ENCODE measurements around the gene SLCO2A1.
A peak's percentile ranks its signal among the peaks of the same experiment; 100 is the strongest.

Gene SLCO2A1

DNA sequence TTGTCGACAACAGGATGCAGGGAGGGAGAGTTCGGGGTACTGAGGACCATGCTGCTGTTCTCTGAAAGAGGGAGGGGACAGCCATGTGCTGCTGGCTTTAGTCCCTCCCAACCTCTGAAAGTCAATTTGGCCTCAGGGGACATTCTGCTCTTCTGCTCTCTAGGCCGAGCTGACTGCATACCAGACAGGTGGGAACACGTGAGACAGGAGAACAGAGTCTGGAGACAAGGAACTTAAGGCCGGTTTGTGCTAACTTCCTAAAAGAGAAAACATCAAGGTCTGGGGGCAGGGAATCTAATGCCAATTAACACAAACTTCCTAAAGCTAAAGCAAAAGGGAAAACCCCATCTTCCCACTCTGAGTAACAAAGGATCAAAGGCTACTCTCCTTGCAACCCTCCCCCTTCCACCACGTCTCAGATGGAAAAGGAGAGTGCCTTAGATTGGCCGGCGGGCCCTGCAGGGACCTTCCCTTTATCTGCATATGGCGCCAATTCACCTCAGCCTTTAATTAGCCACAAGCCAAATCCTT, 41.0 kb downstream of the SLCO2A1 start:
- Histone ChIP-seq H3K9me3 (ENCODE audit: insufficient read depth, low read depth, low read length) (no peaks in the 10 kb centered on the region), H3K36me3 (ENCODE audit: insufficient read depth, low read length) (no peaks in the 10 kb centered on the region), H3K9ac (ENCODE audit: low read depth, low read length) (peak overlapping the region; percentile 35; the same call in 1 of the 2 replicates), H3K4me1 (ENCODE audit: insufficient read depth, low read length) (peaks cover 40% of the 10 kb centered on the region), H3K27ac (ENCODE audit: low read depth, low read length) (peak overlapping the region; percentile 61; the same call in 1 of the 2 replicates), H3K4me3 (ENCODE audit: low read length) (no peak overlapping the region), H3K27me3 (ENCODE audit: insufficient read depth, low read length) (no peaks in the 10 kb centered on the region)
- 10% methylated on average over 9 of the region's 9 CpGs for WGBS

DNA sequence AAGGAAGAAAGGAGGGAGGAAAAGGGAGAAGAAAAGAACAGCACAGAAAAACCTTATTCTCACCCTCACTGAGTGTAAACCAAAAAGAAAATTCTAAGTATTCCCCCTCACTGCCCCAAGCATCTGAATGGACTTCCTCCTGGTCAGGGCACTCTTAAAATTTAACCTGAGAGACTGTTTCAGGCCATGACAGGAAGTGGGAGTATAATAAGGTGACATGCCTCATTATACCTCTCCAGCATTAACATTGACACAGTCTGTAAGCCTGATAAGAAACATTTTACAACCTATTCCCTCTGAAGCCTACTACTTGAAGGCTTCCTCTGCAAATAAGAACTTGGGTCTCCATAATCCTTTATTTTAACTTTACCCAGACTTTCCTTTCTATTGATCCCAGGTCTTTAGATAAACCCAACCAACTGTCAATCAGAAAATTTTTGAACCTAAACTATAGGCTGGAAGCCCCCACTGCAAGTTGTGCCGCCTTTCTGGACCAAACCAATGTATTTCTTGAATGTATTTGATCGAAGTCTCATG, 41.7 kb downstream of the SLCO2A1 start:
- H3K36me3 ChIP-seq (ENCODE audit: insufficient read depth, low read length): no peaks in the 10 kb centered on the region
- peaks cover 40% of the 10 kb centered on the region for H3K4me1 ChIP-seq (ENCODE audit: insufficient read depth, low read length)
- no peak overlapping the region for H3K4me3 ChIP-seq (ENCODE audit: low read length)
- no peaks in the 10 kb centered on the region for H3K9me3 ChIP-seq (ENCODE audit: insufficient read depth, low read depth, low read length)
- H3K9ac ChIP-seq (ENCODE audit: low read depth, low read length): no peak overlapping the region
- WGBS: 88% methylated on average over 2 of the region's 2 CpGs
- no peaks in the 10 kb centered on the region for H3K27me3 ChIP-seq (ENCODE audit: insufficient read depth, low read length)
- no peak overlapping the region; the same call in 1 of the 2 replicates for H3K27ac ChIP-seq (ENCODE audit: low read depth, low read length)

DNA sequence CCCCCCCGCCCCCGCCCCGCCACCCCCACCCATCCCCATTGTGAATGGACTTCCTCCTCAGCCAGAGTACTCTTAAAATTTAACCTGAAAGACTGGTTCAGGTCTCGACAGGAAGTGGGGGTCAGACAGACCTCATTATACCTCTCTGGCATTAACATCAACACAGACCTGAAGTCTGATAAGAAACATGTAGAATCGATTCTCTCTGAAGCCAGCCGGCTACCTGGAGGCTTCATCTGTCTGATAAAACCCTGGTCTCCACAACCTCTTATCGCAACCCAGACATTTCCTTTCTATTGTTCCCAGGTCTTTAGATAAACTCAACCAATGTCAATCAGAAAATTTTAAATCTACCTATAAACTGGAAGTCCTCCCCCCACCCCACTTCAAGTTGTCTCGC, 42.6 kb downstream of the SLCO2A1 start:
- H3K36me3 ChIP-seq (ENCODE audit: insufficient read depth, low read length): no peaks in the 10 kb centered on the region
- no peaks in the 10 kb centered on the region for H3K9me3 ChIP-seq (ENCODE audit: insufficient read depth, low read depth, low read length)
- H3K27ac ChIP-seq (ENCODE audit: low read depth, low read length): no peak overlapping the region
- H3K4me3 ChIP-seq (ENCODE audit: low read length): no peak overlapping the region
- peaks cover 40% of the 10 kb centered on the region for H3K4me1 ChIP-seq (ENCODE audit: insufficient read depth, low read length)
- 90% methylated on average over 5 of the region's 8 CpGs for WGBS
- H3K27me3 ChIP-seq (ENCODE audit: insufficient read depth, low read length): no peaks in the 10 kb centered on the region
- H3K9ac ChIP-seq (ENCODE audit: low read depth, low read length): no peak overlapping the region

DNA sequence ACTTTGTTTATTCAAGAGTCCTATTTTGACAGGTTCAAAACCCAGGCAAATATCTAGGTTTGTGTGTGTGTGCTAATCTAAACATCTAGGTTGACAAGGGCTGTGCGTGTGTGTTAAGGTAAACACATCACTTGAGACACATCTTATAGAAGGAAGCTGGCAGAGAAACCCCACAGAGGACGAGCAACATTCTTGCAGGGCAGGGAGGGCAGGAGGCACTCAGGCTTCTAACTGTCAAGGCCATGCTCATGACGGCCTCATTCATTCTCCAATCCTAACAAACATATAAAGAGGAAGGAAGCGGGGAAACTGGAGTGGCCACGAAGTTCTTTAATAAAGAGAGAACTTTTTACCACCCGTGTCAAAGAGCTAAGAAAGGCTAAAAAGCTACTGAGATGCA, 43.4 kb downstream of the SLCO2A1 start:
- WGBS: 80% methylated on average over 6 of the region's 6 CpGs
- H3K4me3 ChIP-seq (ENCODE audit: low read length): no peak overlapping the region

DNA sequence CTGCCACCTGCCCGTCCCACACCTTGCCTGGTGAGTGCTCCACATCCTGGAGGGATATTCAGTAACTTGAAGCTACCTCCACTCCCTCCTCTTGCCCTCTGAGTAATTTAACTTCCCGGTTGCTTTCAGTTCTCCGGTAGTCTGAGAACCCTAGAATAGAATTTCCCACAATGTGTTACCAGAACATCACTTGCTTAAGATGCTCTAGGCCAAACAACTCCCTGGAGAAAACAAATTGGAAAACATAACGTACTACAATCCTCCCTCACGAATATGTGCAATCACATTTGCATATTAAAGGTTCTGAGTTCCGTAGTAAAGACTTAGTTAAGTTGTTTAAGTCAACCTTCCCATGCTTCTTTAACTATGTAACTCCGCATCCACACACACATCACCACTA, 44.8 kb downstream of the SLCO2A1 start:
- H3K9me3 ChIP-seq (ENCODE audit: insufficient read depth, low read depth, low read length): no peaks in the 10 kb centered on the region
- WGBS: 73% methylated on average over 7 of the region's 7 CpGs
- no peak overlapping the region for H3K27ac ChIP-seq (ENCODE audit: low read depth, low read length)
- no peaks in the 10 kb centered on the region for H3K36me3 ChIP-seq (ENCODE audit: insufficient read depth, low read length)
- H3K9ac ChIP-seq (ENCODE audit: low read depth, low read length): no peak overlapping the region
- peaks cover 40% of the 10 kb centered on the region for H3K4me1 ChIP-seq (ENCODE audit: insufficient read depth, low read length)
- no peak overlapping the region for H3K4me3 ChIP-seq (ENCODE audit: low read length)
- H3K27me3 ChIP-seq (ENCODE audit: insufficient read depth, low read length): no peaks in the 10 kb centered on the region

More for the DNA sequence above, 43.4 kb downstream of the SLCO2A1 start:
- no peaks in the 10 kb centered on the region for H3K27me3 ChIP-seq (ENCODE audit: insufficient read depth, low read length)
- no peak overlapping the region for H3K27ac ChIP-seq (ENCODE audit: low read depth, low read length)
- H3K4me1 ChIP-seq (ENCODE audit: insufficient read depth, low read length): peaks cover 40% of the 10 kb centered on the region
- no peaks in the 10 kb centered on the region for H3K9me3 ChIP-seq (ENCODE audit: insufficient read depth, low read depth, low read length)
- no peak overlapping the region for H3K9ac ChIP-seq (ENCODE audit: low read depth, low read length)
- no peaks in the 10 kb centered on the region for H3K36me3 ChIP-seq (ENCODE audit: insufficient read depth, low read length)

DNA sequence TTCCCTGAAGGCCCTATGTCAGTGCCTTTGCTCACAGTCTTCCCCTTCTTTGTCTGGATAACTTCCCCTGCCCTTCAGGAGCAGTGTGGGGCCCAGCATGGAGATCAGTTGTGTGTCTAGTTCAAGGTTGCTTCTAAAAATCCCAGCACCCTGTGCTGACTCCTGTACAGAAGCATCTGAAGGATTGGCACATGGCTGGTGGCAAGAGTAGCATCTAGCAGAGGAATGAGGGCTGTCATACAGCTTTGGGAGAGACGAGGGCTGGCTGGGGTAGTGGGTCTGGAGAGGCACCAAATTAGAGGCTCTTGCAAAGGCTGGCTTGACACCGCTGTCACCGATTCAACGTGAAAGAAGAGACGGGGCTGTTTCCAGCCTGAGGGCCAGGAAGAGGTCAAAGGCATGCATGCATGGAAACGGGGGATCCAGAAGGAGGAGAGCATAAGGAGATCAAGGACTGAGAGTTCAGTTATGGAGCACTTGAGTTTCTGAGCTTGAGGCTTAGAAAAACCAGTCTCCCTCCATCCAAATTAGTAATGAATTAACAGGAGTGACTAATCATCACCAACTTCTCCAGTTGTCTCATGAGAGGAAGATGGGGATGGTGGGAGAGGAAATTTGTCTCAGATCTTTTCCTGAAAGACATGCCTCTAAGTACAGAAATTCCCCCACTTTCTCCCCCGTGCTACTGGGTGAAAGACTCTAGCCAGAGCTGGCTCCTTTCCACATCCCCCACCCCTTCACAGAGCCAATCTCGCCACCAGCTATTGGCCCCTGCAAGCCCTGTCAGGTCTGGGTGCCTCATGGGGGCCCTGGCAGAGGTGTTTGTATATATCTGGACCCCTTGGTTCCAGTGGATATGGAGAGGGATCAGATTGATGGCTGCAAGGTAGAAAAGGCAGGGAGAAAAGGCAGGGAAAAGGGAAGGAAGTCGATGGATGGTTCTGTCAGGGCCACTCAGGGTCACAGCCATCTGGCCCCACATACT, 45.9 kb downstream of the SLCO2A1 start:
- no peaks in the 10 kb centered on the region for H3K36me3 ChIP-seq (ENCODE audit: insufficient read depth, low read length)
- peaks cover 30% of the 10 kb centered on the region for H3K4me1 ChIP-seq (ENCODE audit: insufficient read depth, low read length)
- H3K27me3 ChIP-seq (ENCODE audit: insufficient read depth, low read length): no peaks in the 10 kb centered on the region
- no peak overlapping the region for H3K27ac ChIP-seq (ENCODE audit: low read depth, low read length)
- H3K9ac ChIP-seq (ENCODE audit: low read depth, low read length): no peak overlapping the region
- 91% methylated on average over 9 of the region's 9 CpGs for WGBS
- H3K9me3 ChIP-seq (ENCODE audit: insufficient read depth, low read depth, low read length): no peaks in the 10 kb centered on the region
- H3K4me3 ChIP-seq (ENCODE audit: low read length): no peak overlapping the region

DNA sequence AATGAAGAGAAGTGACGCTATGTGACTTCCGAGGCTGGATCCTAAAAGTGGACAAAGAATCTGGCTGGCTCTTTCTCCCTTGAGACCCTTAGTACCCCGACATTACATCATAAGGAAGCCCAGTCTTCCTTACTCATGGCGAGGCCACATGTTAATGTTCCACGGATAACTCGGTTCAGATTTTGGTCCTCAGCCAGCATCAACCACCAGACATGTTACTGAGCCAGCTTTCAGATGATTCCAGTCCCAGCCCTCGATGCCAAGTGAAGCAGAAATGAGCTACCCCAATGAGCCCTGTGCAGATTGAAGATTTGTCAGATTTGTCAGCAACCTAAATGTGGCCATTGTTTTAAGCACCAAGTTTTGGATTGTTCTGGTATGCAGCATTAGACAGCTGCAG, 46.6 kb downstream of the SLCO2A1 start:
- Histone ChIP-seq H3K9ac (ENCODE audit: low read depth, low read length) (no peak overlapping the region), H3K4me3 (ENCODE audit: low read length) (no peak overlapping the region), H3K9me3 (ENCODE audit: insufficient read depth, low read depth, low read length) (no peaks in the 10 kb centered on the region), H3K27me3 (ENCODE audit: insufficient read depth, low read length) (no peaks in the 10 kb centered on the region), H3K27ac (ENCODE audit: low read depth, low read length) (no peak overlapping the region), H3K4me1 (ENCODE audit: insufficient read depth, low read length) (peaks cover 23% of the 10 kb centered on the region), H3K36me3 (ENCODE audit: insufficient read depth, low read length) (no peaks in the 10 kb centered on the region)
- WGBS: 87% methylated on average over 7 of the region's 7 CpGs

DNA sequence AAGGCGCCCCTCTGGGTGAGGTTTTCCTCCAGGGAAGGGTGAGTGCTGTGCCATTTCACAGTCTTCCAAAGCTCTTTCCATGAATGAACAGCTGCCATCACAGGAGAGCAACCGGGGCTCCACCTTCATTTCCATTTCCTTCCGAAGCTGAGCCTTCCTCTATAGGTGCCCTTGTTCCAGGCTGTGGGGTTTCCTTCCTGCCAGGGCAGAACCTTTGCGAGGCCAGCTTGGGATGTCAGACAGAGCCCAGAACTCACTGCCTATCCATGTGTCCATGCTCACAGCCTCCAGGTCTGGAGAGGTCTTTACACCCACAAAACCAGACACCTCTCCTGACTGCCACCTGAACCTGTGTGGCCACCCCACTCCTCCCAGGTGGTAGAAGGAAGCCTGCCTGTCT, 49.2 kb downstream of the SLCO2A1 start:
- peaks cover 5% of the 10 kb centered on the region; the same call in 1 of the 2 replicates for H3K4me1 ChIP-seq (ENCODE audit: insufficient read depth, low read length)
- no peak overlapping the region for H3K27ac ChIP-seq (ENCODE audit: low read depth, low read length)
- WGBS: 91% methylated on average over 4 of the region's 4 CpGs
- H3K9ac ChIP-seq (ENCODE audit: low read depth, low read length): no peak overlapping the region
- H3K9me3 ChIP-seq (ENCODE audit: insufficient read depth, low read depth, low read length): no peaks in the 10 kb centered on the region
- H3K4me3 ChIP-seq (ENCODE audit: low read length): no peak overlapping the region
- no peaks in the 10 kb centered on the region for H3K27me3 ChIP-seq (ENCODE audit: insufficient read depth, low read length)
- no peaks in the 10 kb centered on the region for H3K36me3 ChIP-seq (ENCODE audit: insufficient read depth, low read length)

DNA sequence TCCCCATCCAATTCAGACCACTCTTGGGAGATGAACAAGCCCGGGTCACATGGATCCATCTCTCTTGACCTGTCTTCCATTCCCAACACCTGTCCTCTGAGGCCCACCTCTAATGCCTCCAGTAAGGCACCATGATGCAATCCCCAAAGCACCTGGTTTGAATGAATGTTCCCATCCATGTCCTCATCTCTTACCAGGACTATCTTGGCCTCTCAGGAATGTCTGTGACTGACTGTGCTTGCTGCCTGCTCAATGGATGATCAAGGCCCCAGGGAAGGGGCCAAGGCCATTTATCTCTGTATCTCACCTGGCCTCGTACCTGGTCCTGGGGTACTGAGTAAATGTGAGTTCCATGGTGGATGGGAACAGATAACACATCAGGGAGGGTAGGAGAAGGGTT, 49.7 kb downstream of the SLCO2A1 start:
- 93% methylated on average over 2 of the region's 2 CpGs for WGBS
- Histone ChIP-seq H3K9ac (ENCODE audit: low read depth, low read length) (no peak overlapping the region), H3K4me1 (ENCODE audit: insufficient read depth, low read length) (peaks cover 2% of the 10 kb centered on the region; the same call in 1 of the 2 replicates)

DNA sequence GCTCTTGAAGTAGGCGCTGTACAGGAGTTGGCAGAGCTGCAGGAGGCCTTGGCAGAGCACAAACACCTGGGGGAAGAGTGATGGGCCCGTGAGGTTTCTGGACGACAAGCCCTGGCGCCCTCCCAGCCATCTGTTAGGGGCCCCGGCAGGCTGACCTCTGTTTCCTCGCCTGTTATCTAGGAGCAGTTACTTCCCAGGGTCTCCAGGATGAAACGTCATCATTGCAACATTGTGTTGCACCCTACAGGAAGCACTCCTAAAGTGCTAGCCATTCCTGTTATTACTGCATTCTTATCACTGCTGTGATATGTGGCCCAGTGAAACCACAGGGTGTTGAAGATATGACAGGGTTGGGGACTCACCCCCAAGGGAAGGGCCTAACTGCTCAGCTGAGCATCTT, 50.2 kb downstream of the SLCO2A1 start:
- H3K27me3 ChIP-seq (ENCODE audit: insufficient read depth, low read length): no peaks in the 10 kb centered on the region
- 89% methylated on average over 7 of the region's 7 CpGs for WGBS
- H3K36me3 ChIP-seq (ENCODE audit: insufficient read depth, low read length): no peaks in the 10 kb centered on the region
- H3K9ac ChIP-seq (ENCODE audit: low read depth, low read length): no peak overlapping the region
- no peak overlapping the region for H3K27ac ChIP-seq (ENCODE audit: low read depth, low read length)
- H3K9me3 ChIP-seq (ENCODE audit: insufficient read depth, low read depth, low read length): no peaks in the 10 kb centered on the region
- no peak overlapping the region for H3K4me3 ChIP-seq (ENCODE audit: low read length)
- no peaks in the 10 kb centered on the region for H3K4me1 ChIP-seq (ENCODE audit: insufficient read depth, low read length)

More for the DNA sequence above, 49.7 kb downstream of the SLCO2A1 start:
- Histone ChIP-seq H3K4me3 (ENCODE audit: low read length) (no peak overlapping the region), H3K36me3 (ENCODE audit: insufficient read depth, low read length) (no peaks in the 10 kb centered on the region), H3K27ac (ENCODE audit: low read depth, low read length) (no peak overlapping the region), H3K27me3 (ENCODE audit: insufficient read depth, low read length) (no peaks in the 10 kb centered on the region), H3K9me3 (ENCODE audit: insufficient read depth, low read depth, low read length) (no peaks in the 10 kb centered on the region)

DNA sequence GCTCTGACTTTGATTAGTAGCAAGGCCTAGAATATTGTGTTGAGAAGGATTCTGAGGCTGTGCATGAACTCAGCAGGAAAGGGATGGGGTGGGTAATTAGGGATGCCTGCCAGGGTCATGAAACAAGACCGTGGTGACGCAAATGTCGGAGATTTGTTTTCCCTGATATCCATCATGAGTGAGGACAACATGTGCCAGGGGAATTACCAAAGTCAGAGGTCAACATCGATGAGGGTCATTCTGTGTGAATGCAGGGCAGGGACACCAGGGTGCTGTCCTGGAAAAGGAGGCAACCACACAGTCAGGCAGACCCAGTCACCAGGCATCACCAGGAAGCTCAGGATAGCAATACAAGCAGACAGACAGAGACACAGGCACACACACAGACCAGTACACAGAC, 52.2 kb downstream of the SLCO2A1 start:
- 94% methylated on average over 4 of the region's 4 CpGs for WGBS
- H3K4me1 ChIP-seq (ENCODE audit: insufficient read depth, low read length): no peaks in the 10 kb centered on the region
- H3K4me3 ChIP-seq (ENCODE audit: low read length): no peak overlapping the region
- no peaks in the 10 kb centered on the region for H3K36me3 ChIP-seq (ENCODE audit: insufficient read depth, low read length)
- H3K27ac ChIP-seq (ENCODE audit: low read depth, low read length): no peak overlapping the region
- H3K9ac ChIP-seq (ENCODE audit: low read depth, low read length): no peak overlapping the region
- no peaks in the 10 kb centered on the region for H3K27me3 ChIP-seq (ENCODE audit: insufficient read depth, low read length)
- H3K9me3 ChIP-seq (ENCODE audit: insufficient read depth, low read depth, low read length): peaks cover 1% of the 10 kb centered on the region; the same call in 1 of the 2 replicates

Measured in HUES64 (cell line).